CD14-positive monocyte (primary cell): ENCODE measurements around the gene BRDT. TPM values are rescaled to one million over a fixed set of nuclear protein-coding genes. Genes with fewer than 3 reads are reported as not detected.

Experiments used
- DNase-seq, 3 donors: peaks; one replicate each; pipeline ENCODE4 v3.0.0-alpha.2; 2011 to 2022
- H2AFZ ChIP-seq: 2 replicates; pipeline ENCODE4 v1.6.0; 2012; ENCODE audit warnings: mild to moderate bottlenecking, low read depth, low read length, inconsistent platforms; ENCODE audit not compliant: insufficient read depth, poor library complexity, severe bottlenecking
- H3K27ac ChIP-seq, 2 donors: 1 replicate in 1 of 2; 2 replicates in 1 of 2; pipeline ENCODE4 v1.5.1; 2012 to 2013; ENCODE audit warnings: low read length in 2 of 2, control low read depth in 1 of 2, inconsistent platforms in 1 of 2, low read depth in 1 of 2, mild to moderate bottlenecking in 1 of 2
- H3K27me3 ChIP-seq, 2 donors: one replicate each; pipeline versions ENCODE4 v1.6.0 to v1.6.1; 2011 to 2013; ENCODE audit warnings: low read length in 2 of 2; ENCODE audit not compliant: control insufficient read depth in 2 of 2, insufficient read depth in 2 of 2
- H3K36me3 ChIP-seq, 2 donors: replicated peaks in 1 of 2; 1 replicate in 1 of 2; 2 replicates in 1 of 2; pipeline versions ENCODE4 v1.5.1 to v1.6.1; 2012 to 2013; ENCODE audit warnings: low read length in 2 of 2, control low read depth in 1 of 2, inconsistent platforms in 1 of 2, mild to moderate bottlenecking in 1 of 2; ENCODE audit not compliant: insufficient read depth in 2 of 2, control insufficient read depth in 1 of 2
- H3K4me1 ChIP-seq, 2 donors: 1 replicate in 1 of 2; 2 replicates in 1 of 2; pipeline versions ENCODE4 v1.5.1 to v1.6.1; 2012 to 2013; ENCODE audit warnings: low read length in 2 of 2, control low read depth in 1 of 2, inconsistent platforms in 1 of 2, mild to moderate bottlenecking in 1 of 2, moderate library complexity in 1 of 2; ENCODE audit not compliant: insufficient read depth in 2 of 2, control insufficient read depth in 1 of 2
- H3K4me2 ChIP-seq: replicated peaks from 2 replicates; pipeline ENCODE3; 2012; ENCODE audit warnings: low read length, moderate library complexity, mild to moderate bottlenecking; ENCODE audit not compliant: poor library complexity, severe bottlenecking; ENCODE audit errors: extremely low read depth
- H3K4me3 ChIP-seq, 3 experiments: fragments of 200-600 bp in 1 of 3; sonication (generic) in 1 of 3; replicated peaks in 1 of 3; 1 replicate in 2 of 3; 2 replicates in 1 of 3; pipeline ENCODE4 v1.5.1; 2011 to 2013; ENCODE audit warnings: low read length in 3 of 3, mild to moderate bottlenecking in 3 of 3, control low read depth in 2 of 3, low read depth in 2 of 3, inconsistent platforms in 1 of 3, moderate library complexity in 1 of 3
- H3K79me2 ChIP-seq: 2 replicates; pipeline ENCODE4 v1.6.0; 2012; ENCODE audit warnings: mild to moderate bottlenecking, control low read depth, inconsistent platforms, low read length, moderate library complexity; ENCODE audit not compliant: insufficient read depth
- H3K9ac ChIP-seq: 2 replicates; pipeline ENCODE4 v1.6.0; 2017; ENCODE audit warnings: low read length, mild to moderate bottlenecking; ENCODE audit not compliant: insufficient read depth, poor library complexity, severe bottlenecking
- H3K9me3 ChIP-seq, 2 donors: replicated peaks in 1 of 2; 1 replicate in 1 of 2; 2 replicates in 1 of 2; pipeline versions ENCODE4 v1.5.1 to v1.6.1; 2012 to 2013; ENCODE audit warnings: low read length in 2 of 2, control low read depth in 1 of 2; ENCODE audit not compliant: control insufficient read depth in 1 of 2, insufficient read depth in 1 of 2
- H4K20me1 ChIP-seq: 2 replicates; pipeline ENCODE4 v1.6.0; 2012; ENCODE audit warnings: mild to moderate bottlenecking, low read length, control low read depth, moderate library complexity; ENCODE audit not compliant: insufficient read depth
- H3K27ac Mint-ChIP-seq, 7 donors: one replicate each; pipeline ENCODE4 v1.8.0; 2020; ENCODE audit warnings: mild to moderate bottlenecking in 7 of 7, mixed read lengths in 7 of 7, moderate library complexity in 6 of 7, inconsistent platforms in 2 of 7
- H3K27me3 Mint-ChIP-seq, 3 donors: one replicate each; pipeline ENCODE4 v1.8.0; 2021 to 2022; ENCODE audit warnings: low read depth in 3 of 3, mild to moderate bottlenecking in 3 of 3, mixed read lengths in 3 of 3, moderate library complexity in 3 of 3, inconsistent platforms in 1 of 3
- H3K36me3 Mint-ChIP-seq, 2 donors: one replicate each; pipeline ENCODE4 v1.8.0; 2020; ENCODE audit warnings: mixed read lengths in 2 of 2, inconsistent platforms in 1 of 2, mild to moderate bottlenecking in 1 of 2
- H3K4me1 Mint-ChIP-seq: one replicate; pipeline ENCODE4 v1.8.0; 2020; ENCODE audit warnings: mild to moderate bottlenecking, mixed read lengths
- H3K4me3 Mint-ChIP-seq, 2 donors: one replicate each; pipeline ENCODE4 v1.8.0; 2020; ENCODE audit warnings: mild to moderate bottlenecking in 2 of 2, mixed read lengths in 2 of 2, moderate library complexity in 1 of 2
- H3K9me3 Mint-ChIP-seq, 7 donors: one replicate each; pipeline ENCODE4 v1.8.0; 2020 to 2022; ENCODE audit warnings: mixed read lengths in 7 of 7, mild to moderate bottlenecking in 6 of 7, moderate library complexity in 6 of 7, inconsistent platforms in 2 of 7
- WGBS: methylation state at CpG from one replicate; pipeline ENCODE4 v1.1.5; 2013; ENCODE audit warnings: missing lambda C conversion rate; ENCODE audit not compliant: insufficient coverage; 5-methylcytosine and 5-hydroxymethylcytosine counted together
- intact Hi-C, 2 donors: fragments of 100-400 bp; cut with micrococcal nuclease; formaldehyde crosslinking; loops; one replicate each; pipeline versions ENCODE4 v1.15.0 to v1.15.1; 2023
- polyA plus RNA-seq, 3 donors: library from polyadenylated mRNA; depleted of rRNA in 1 of 3; unstranded in 2 of 3; stranded (reverse) in 1 of 3; fragments of 300-500 nt in 2 of 3; fragments of >200 nt in 1 of 3; fragmentation: Illumina TruSeq in 2 of 3; gene quantifications; 1 replicate in 2 of 3; 2 replicates in 1 of 3; pipeline ENCODE4 v1.2.3, GENCODE V29; 2012 to 2021
- TF ChIP-seq, protein P1 (sequence below): fragments of 200-600 bp; IDR thresholded peaks from one replicate; pipeline ENCODE4 v1.8.0; 2022; ENCODE audit warnings: antibody characterized with exemption, mild to moderate bottlenecking

The BRDT gene
- polyA plus RNA-seq, 3 donors = not detected

DNA sequence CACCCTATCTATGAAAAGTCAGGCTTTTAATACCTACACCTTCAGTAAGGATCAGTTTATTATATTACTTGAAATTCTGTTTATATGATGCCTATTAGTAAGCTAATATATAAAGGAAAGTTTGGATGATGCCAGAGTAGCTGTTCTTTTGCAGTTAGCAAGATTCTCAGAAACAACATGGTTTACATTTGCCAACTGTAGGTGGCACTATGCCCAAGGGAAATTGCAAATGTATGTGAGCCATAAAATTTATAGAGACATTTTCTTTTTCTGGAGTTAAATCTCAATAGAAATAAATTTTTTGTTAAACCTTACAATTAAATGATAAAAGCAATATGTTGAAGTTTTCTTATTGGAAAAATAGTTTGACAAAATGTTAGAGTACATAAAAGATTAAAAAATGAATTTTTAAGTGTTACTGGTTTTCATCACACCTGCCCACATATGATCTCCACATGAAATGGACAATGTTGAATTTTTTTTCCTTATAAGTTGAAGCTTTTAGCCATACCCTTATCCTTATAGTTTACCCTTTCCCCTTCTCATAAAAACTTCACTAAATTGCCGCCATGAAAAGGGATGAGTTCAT lies 48.5 kb downstream of the BRDT start:
- H3K27me3 ChIP-seq = no peaks in the 10 kb centered on the region
- TF ChIP-seq, protein P1, sequence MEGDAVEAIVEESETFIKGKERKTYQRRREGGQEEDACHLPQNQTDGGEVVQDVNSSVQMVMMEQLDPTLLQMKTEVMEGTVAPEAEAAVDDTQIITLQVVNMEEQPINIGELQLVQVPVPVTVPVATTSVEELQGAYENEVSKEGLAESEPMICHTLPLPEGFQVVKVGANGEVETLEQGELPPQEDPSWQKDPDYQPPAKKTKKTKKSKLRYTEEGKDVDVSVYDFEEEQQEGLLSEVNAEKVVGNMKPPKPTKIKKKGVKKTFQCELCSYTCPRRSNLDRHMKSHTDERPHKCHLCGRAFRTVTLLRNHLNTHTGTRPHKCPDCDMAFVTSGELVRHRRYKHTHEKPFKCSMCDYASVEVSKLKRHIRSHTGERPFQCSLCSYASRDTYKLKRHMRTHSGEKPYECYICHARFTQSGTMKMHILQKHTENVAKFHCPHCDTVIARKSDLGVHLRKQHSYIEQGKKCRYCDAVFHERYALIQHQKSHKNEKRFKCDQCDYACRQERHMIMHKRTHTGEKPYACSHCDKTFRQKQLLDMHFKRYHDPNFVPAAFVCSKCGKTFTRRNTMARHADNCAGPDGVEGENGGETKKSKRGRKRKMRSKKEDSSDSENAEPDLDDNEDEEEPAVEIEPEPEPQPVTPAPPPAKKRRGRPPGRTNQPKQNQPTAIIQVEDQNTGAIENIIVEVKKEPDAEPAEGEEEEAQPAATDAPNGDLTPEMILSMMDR = peak; percentile 74
- no peak overlapping the region for H3K27ac ChIP-seq
- H3K27me3 Mint-ChIP-seq = peaks cover 0 to 4% (median 0%) of the 10 kb centered on the region in 3 donors
- peak; percentile 8 to 28 (median 21) for DNase-seq
- no peaks in the 10 kb centered on the region for H3K79me2 ChIP-seq
- no peaks in the 10 kb centered on the region for H4K20me1 ChIP-seq
- intact Hi-C loops = loop anchor here in 1 of 2 donors (5.0 kb wide), 1 partner anchor 295 kb away; no protein-coding TSS in a partner anchor
- H3K4me2 ChIP-seq = no peak overlapping the region
- H2AFZ ChIP-seq = no peak overlapping the region
- no peak overlapping the region for H3K27ac Mint-ChIP-seq
- H3K4me3 Mint-ChIP-seq = no peak overlapping the region
- no peak overlapping the region for H3K9ac ChIP-seq
- no peaks in the 10 kb centered on the region for H3K4me1 Mint-ChIP-seq
- H3K9me3 Mint-ChIP-seq = peaks cover 0 to 1% (median 0%) of the 10 kb centered on the region in 7 donors
- no CpG with 5 or more reads among the region's 1 CpG for WGBS
- H3K36me3 Mint-ChIP-seq = no peaks in the 10 kb centered on the region
- no peaks in the 10 kb centered on the region for H3K9me3 ChIP-seq
- H3K4me3 ChIP-seq = no peak overlapping the region
- no peaks in the 10 kb centered on the region for H3K4me1 ChIP-seq
- H3K36me3 ChIP-seq = no peaks in the 10 kb centered on the region

DNA sequence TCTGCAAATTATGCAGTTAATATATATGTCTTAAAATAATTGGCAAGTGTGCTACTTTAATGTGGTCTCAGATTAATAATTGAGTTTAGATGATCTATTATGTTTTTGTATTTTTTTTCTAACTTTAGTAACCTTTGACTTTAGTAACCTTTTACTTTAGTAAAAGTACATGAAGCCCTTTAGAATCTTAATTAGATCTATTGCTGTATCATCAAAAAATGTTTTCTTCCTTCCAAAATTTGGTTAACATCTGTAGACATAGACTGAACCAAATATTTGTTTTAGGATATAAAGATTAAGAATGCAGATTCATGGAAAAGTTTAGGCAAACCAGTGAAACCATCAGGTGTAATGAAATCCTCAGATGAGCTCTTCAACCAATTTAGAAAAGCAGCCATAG lies 54.9 kb downstream of the BRDT start:
- H3K4me2 ChIP-seq = no peak overlapping the region
- TF ChIP-seq, protein P1 = no peak
- H3K27ac Mint-ChIP-seq = no peak overlapping the region
- H3K9me3 ChIP-seq = no peaks in the 10 kb centered on the region
- no peak overlapping the region for H3K4me3 ChIP-seq
- H3K79me2 ChIP-seq = no peaks in the 10 kb centered on the region
- H2AFZ ChIP-seq = no peak overlapping the region
- H3K4me1 Mint-ChIP-seq = no peaks in the 10 kb centered on the region
- no peak overlapping the region for H3K9ac ChIP-seq
- no peaks in the 10 kb centered on the region for H4K20me1 ChIP-seq
- H3K9me3 Mint-ChIP-seq = peaks cover 0 to 1% (median 0%) of the 10 kb centered on the region in 7 donors
- no peaks in the 10 kb centered on the region for H3K27me3 ChIP-seq
- H3K4me3 Mint-ChIP-seq = no peak overlapping the region
- intact Hi-C loops = no loop called here
- no peaks in the 10 kb centered on the region for H3K36me3 ChIP-seq
- no peaks in the 10 kb centered on the region for H3K4me1 ChIP-seq
- no peak overlapping the region for H3K27ac ChIP-seq
- H3K36me3 Mint-ChIP-seq = no peaks in the 10 kb centered on the region
- H3K27me3 Mint-ChIP-seq = no peaks in the 10 kb centered on the region
- DNase-seq = no peak
